BJ (cell line): ENCODE measurements around the gene ANKRD22. TPM values are rescaled to one million over a fixed set of nuclear protein-coding genes. Genes with fewer than 3 reads are reported as not detected.

Experiments
- CTCF ChIA-PET: fragments of 350-600 bp; formaldehyde crosslinking; extraction: SDS; loops from one replicate; lab custom pipeline; 2021; ENCODE audit warnings: antibody characterized with exemption, inconsistent platforms; lab: Yijun Ruan, JAX
- POLR2A ChIA-PET: fragments of 300-600 bp; sonication (Branson Sonifier 250); formaldehyde crosslinking; extraction: SDS; loops from one replicate; lab custom pipeline; 2021; ENCODE audit warnings: antibody characterized with exemption; lab: Charles Lee
- DNase-seq: peaks from one replicate; pipeline ENCODE4 v3.0.0-alpha.2; 2011; ENCODE audit warnings: low read depth
- H3K27me3 ChIP-seq: 2 replicates; pipeline ENCODE4 v1.6.0; 2011; ENCODE audit warnings: low read length; ENCODE audit not compliant: control insufficient read depth, insufficient read depth
- H3K36me3 ChIP-seq: 2 replicates; pipeline ENCODE4 v1.5.1; 2011; ENCODE audit warnings: low read length; ENCODE audit not compliant: control insufficient read depth, insufficient read depth
- H3K4me3 ChIP-seq: 2 replicates; pipeline ENCODE4 v1.5.1; 2011; ENCODE audit warnings: low read depth, mild to moderate bottlenecking, control low read depth, low read length
- polyA plus RNA-seq: library from polyadenylated mRNA; depleted of rRNA; stranded (reverse); fragments of >200 nt; gene quantifications from 2 replicates; pipeline ENCODE4 v1.2.3, GENCODE V29; 2011
- TF ChIP-seq, protein P1 (sequence below): IDR thresholded peaks from 2 replicates; pipeline ENCODE4 v1.5.1; 2011; ENCODE audit warnings: low read depth, mild to moderate bottlenecking, control low read depth, inconsistent platforms, low read length, moderate library complexity; ENCODE audit not compliant: insufficient read depth

Gene ANKRD22
- polyA plus RNA-seq, 1 experiment, result not detected

DNA sequence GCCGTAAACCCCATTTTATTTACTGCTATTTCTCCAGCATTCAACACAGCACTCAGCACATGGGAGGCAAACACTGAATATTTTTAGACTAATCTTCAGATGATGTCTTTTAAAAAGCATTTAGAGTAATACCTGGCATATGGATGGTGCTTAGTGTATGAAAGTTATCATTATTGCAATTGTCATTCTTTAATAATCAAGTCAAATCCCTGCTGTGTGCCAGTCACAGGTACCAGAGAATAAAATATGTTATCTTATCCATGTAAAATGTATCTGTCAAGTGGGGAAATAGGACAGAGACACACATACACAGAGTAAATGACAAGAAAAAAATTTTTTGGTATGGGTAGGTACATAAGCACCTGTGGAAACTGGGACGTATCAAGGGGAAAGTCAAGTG, 18.5 kb downstream of the ANKRD22 start:
- Histone ChIP-seq H3K36me3 (no peaks in the 10 kb centered on the region), H3K4me3 (no peak overlapping the region), H3K27me3 (no peaks in the 10 kb centered on the region)
- ChIA-PET POLR2A (no interaction called here), CTCF (interaction anchor here (19.2 kb wide), 1 partner anchor 98 kb away, joined by 512 read pairs; no protein-coding TSS in a partner anchor)
- DNase-seq, result no peak
- TF ChIP-seq, protein P1, sequence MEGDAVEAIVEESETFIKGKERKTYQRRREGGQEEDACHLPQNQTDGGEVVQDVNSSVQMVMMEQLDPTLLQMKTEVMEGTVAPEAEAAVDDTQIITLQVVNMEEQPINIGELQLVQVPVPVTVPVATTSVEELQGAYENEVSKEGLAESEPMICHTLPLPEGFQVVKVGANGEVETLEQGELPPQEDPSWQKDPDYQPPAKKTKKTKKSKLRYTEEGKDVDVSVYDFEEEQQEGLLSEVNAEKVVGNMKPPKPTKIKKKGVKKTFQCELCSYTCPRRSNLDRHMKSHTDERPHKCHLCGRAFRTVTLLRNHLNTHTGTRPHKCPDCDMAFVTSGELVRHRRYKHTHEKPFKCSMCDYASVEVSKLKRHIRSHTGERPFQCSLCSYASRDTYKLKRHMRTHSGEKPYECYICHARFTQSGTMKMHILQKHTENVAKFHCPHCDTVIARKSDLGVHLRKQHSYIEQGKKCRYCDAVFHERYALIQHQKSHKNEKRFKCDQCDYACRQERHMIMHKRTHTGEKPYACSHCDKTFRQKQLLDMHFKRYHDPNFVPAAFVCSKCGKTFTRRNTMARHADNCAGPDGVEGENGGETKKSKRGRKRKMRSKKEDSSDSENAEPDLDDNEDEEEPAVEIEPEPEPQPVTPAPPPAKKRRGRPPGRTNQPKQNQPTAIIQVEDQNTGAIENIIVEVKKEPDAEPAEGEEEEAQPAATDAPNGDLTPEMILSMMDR, result no peak

DNA sequence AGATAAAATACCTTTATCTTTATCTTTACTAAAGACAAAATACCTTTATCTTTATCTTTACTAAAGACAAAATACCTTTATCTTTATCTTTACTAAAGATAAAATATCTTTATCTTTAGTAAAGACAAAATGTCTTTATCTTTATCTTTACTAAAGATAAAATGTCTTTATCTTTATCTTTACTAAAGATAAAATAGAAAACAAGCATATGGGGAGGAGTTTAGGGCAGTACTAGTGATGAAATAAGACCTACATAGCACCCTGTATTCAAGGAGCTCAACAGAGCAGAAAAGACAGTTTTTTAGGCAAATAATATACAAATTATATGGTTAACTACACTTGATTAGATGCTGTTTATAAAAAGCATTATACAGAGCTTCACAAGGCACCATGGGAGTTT, 19.3 kb downstream of the ANKRD22 start:
- ChIA-PET CTCF (interaction anchor here (0.6 to 19.2 kb wide), 3 partner anchors 8 to 161 kb away, joined by 3 to 512 read pairs (median 3); no protein-coding TSS in a partner anchor), POLR2A (no interaction called here)
- no peaks in the 10 kb centered on the region for H3K27me3 ChIP-seq
- no peak for DNase-seq
- TF ChIP-seq, protein P1, result no peak
- no peak overlapping the region for H3K4me3 ChIP-seq
- H3K36me3 ChIP-seq, result no peaks in the 10 kb centered on the region

DNA sequence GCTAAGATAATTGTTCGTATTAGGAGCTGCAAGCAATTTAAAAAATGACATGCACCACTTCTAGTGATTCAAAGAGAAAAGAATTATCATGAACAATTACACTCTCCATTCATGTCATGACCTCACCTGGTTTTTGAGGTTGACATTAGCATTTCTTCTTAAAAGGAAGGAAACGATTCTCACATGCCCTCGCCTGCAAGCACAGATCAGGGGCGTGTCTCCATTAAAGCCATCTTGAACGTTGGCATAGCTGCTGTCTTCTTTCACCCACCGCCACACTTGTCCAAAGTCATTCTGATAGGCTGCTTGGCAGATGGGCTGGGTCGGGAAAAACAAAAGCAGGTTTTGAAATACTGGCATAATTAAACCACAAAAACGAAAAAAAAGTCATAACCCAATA, 19.9 kb downstream of the ANKRD22 start:
- CTCF ChIA-PET, result interaction anchor here (0.6 to 19.2 kb wide), 5 partner anchors 8 to 162 kb away, joined by 3 to 512 read pairs (median 3); no protein-coding TSS in a partner anchor
- Histone ChIP-seq H3K36me3 (no peaks in the 10 kb centered on the region), H3K4me3 (no peak overlapping the region), H3K27me3 (no peaks in the 10 kb centered on the region)
- no peak for DNase-seq
- POLR2A ChIA-PET, result no interaction called here
- TF ChIP-seq, protein P1, result no peak

DNA sequence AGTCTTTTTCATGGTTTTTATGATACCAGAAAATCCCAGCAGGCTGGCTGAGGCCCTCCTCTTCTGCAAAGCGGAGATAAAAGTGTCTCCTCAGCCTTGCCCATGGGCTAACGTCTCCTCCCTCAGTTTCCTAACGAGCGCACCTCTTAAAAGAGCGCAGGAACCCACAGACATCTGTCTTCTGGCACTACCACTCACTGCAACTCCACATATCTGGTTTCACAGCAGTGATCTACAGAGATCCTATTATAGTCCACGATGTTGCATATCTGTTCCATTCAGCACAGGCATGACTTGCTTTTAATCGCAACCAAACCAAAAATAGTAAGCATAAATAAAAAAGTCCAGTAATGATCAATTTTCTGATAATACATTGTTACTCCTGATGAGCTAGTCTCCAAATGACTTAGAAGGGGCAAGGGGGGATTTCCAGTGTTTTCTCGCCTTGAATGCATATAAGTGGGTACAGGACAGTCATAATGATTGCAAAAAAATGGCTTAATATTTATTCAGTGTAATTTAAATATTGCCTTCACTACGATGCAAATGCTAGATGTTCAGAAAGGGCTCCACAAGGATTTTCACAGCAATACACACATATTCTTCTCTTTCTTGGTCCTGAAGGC, 20.9 kb downstream of the ANKRD22 start:
- CTCF ChIA-PET, result interaction anchor here (0.7 to 19.2 kb wide), 3 partner anchors 49 to 100 kb away, joined by 3 to 512 read pairs (median 3); no protein-coding TSS in a partner anchor
- Histone ChIP-seq H3K27me3 (no peaks in the 10 kb centered on the region), H3K4me3 (no peak overlapping the region), H3K36me3 (no peaks in the 10 kb centered on the region)
- DNase-seq, result no peak
- TF ChIP-seq, protein P1, result no peak
- POLR2A ChIA-PET, result no interaction called here

DNA sequence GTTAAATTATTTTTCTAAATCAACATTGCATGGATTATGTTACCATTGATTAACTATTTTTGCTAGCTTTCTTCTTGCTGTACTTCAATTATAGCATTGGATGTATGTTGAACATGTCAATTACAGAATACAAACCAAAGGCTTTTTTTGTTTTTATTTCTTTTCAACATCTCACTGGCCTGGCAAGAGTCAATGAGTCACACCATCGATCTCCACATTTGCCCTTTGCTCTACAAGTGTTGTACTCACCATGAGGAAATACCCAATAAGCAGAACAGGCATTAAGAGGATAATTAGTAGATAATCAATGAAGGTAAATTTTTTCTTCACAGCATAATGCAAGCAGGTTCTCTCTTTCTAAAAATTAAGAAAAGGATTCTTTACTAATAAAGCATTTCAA, 23.3 kb downstream of the ANKRD22 start:
- no peak for DNase-seq
- Histone ChIP-seq H3K4me3 (no peak overlapping the region), H3K36me3 (no peaks in the 10 kb centered on the region), H3K27me3 (no peaks in the 10 kb centered on the region)
- POLR2A ChIA-PET, result no interaction called here
- CTCF ChIA-PET, result interaction anchor here (0.7 to 4.1 kb wide), 4 partner anchors 7 to 105 kb away, joined by 3 to 18 read pairs (median 10); no protein-coding TSS in a partner anchor
- TF ChIP-seq, protein P1, result no peak
